GM18520 (cell line): ENCODE data around the gene CHAF1A.

Experiments
- ATAC-seq: cut with Tn5 transposase; IDR thresholded peaks from one replicate; pipeline ENCODE4 v1.9.1; 2021; ENCODE audit not compliant: unreplicated experiment

CHAF1A gene

DNA sequence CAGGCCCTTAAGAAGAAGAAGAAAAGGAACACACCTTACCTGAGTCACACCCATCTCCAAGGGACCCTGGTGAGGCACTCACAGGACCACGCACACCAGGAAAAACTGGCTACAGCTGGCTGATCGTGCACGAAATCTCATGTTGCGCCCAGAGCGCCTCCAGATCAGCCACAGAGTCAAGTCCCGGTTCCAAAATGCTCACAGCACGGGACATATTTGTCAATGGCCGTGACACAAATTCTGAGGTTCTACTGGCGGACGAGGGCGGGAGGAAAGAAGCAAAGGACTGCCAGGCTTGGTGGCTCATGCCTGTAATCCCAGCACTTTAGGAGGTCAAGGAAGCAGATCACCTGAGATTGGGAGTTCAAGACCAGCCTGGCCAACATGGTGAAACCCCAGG, 23.6 kb upstream of the CHAF1A start:
- no peak for ATAC-seq

DNA sequence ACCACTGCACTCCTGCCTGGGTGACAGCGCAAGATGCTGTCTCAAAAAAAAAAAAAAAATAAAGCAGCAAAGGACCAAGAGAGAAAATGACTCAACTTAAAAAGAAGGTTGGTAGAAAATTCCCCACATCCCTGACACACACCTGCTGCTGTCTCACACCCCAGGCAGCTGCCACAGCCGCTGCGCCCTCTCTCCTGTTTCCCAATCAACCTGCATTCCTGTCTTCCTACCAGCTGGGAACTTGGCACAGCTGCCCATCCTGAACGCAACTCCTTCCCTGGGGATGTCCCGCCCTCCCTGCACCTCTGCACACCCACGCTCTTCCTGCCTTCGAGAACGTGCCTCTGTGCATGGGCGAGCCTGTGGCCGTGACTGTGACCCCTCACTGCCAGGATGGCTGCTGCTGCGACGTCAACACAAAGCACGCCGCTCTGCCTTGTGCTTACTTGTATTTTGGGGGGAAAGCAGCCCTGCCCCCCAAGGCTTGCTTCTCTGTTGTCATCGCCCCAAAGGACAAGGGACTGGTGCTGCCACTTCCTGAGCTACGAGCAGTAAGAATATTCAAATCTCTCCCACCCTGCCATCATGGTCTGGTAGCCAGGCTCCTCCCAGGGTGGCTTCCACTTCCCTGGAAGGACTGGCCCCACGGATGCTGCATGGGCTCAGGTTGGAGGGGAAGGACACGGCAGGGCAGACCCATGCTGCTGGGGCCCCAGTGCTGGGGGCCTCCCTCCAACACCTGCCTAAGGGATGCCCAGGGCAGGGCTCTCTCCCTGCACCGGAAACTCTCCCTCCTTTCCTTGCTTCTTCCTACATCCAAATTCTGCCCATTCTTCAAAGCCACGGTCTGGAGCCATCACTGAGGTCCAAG, 22.8 kb upstream of the CHAF1A start:
- no peak for ATAC-seq

DNA sequence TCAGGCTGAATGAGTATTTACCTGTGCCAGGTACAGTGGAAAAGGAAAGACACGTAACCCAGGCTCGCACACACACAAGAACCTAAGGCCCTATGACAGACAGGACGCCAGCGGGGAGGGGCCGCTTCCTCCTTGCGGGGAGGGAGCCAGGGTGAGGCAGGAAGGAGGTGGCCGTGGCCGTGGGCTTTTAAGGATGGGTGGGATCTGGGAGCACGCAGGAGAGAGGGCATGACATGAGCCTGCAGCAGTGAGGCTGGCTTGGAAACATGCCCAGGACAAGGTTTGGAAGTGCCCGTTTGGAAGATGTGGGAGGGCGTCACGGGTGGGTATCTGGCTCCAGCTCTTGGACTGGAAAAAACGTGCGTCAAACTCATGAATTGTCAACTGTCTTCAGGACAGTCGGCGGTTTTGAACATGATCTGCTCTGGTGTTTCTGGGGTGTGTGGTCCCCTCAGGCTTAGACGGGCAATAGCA, 22.1 kb upstream of the CHAF1A start:
- ATAC-seq: no peak

DNA sequence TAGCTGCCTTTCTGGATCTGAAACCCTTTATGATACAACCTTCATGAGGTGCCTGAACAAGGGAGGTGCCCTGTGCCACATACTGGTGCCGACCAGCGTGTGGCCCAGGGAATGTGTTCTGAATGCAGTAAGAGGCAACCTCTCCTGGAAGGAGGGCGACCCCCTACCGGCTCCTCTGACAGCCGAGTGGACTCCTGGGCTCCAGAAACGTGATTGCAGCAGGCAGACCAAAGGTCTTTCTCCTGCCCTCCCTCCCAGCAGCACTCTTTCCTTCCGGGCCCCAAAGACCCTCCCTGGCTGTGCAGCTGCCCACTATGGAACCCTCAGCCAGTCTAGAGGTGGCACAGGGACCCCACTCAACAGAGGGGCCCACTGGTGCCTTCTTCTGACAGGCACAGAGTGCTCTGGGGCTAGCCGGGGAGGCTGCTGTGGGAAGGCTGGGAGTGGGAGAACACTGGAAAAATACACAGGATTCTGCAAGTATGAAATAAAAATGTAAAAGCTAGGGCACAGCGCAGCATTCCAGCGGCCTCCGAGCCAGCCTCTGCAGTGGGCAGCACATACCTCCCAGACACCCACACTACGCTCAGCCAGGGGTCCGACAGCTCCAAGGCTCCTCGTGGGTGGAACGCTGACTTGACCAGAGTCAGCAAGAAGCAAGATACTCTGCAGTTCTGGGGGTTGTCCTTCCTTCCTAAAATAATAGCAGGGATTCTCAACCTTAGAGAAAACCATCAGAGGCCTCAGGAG, 17.0 kb upstream of the CHAF1A start:
- no peak for ATAC-seq

DNA sequence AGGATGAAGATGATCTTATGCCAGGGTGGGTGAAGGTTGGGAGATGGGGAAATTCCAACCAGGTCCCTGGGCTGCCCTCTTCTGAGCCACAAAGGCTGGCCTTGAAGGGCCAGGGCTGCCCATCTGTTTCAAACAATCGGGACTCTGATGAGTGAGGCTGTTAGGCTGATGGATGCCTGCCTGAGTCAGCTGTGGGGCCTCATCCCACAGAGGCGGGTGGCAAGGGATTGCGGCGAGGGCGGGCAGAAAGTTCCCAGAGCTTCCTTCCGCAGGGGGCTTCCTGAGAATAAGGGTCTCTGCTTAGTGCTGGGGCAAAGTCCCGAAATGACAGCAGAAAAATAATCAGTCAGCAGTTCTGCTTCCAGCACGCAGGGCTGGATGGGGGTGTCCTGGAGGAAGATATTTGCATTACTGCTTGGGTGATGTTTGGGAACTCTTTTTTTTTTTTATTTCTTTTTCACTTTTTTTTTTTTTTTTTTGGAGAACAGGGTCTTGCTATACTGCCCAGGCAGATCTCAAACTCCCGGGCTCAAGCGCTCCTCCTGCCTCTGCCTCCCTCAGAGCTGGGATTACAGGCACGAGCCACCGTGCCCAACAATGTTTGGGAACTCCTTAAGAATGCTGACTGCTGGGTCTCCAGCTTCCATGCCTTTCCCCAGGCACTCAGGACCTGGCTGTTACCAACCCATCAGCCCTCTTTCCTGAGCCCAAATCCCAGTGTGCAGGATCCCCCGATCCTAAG, 16.2 kb upstream of the CHAF1A start:
- ATAC-seq: no peak

DNA sequence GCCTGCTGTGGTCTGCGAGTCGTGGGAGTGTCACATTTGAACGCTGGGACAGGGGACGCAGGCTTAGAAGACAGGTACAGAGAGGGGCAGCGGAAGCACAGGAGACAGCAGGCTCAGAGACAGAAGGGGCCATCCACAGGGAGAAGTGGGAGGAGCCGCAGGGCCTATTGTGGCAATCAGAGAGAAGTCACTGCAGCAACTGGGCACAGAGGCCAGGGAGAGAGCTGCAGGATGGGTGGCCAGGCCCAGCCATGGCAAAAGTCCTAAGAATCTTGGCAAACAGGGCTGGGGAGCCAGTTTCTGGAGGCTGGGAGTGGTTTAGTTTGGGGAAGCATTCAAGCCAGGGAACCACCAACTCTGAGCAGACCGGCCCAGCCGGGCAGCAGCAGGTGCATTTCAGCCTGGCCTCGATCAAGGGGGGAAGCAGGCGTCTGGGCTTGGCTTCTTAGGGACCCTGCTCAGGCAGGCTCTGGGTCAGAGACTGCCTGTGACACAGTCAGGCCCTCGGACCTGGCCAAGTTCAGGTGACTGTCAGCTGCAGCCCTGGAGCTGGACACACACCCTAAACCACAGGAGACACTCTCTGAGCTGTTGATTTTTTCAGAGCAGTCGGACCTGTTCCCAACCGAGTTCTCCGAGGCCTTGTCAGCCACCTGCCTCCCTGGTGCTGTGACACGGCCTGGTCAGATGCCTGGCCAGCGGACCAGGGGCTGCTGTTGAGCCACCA, 13.9 kb upstream of the CHAF1A start:
- no peak for ATAC-seq

DNA sequence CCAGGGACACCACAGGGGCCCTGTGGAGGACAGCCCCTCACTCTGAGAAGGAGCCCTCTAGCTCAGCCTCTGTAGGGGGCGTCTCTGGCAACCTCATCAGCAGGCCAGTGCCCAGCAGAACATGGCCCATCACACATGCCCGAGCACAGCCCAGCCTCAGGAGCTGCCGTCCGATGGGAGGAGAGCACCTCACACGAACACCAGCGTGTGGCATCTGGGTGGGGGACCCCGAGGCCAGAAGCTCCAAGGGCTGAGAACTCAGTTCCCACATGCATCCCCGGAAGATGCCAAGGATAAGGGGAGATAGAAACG, 13.4 kb upstream of the CHAF1A start:
- no peak for ATAC-seq

DNA sequence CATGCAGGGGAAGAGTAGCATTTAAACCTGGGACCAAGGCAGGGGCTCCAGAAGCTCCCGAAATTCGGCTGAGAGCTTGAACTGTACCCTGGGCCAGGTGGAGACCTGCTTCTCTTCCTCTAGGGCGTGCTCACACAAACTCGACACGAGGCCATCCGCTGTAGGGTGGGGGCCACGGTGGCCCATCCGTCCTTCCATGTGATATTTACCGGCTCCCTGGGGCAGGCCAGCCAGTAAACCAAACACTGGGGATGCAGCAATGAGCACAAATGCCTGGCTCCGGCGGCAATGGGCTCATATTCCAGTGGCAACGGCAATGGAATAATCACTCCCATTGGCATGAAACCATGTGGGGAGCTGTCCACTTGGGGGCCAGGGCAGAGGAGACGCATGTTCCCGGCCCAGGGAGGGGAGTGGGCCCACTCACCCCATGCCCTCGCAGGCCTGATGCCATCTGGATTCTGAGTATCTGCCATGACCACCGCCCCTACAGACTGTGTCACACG, 12.9 kb upstream of the CHAF1A start:
- ATAC-seq: no peak

DNA sequence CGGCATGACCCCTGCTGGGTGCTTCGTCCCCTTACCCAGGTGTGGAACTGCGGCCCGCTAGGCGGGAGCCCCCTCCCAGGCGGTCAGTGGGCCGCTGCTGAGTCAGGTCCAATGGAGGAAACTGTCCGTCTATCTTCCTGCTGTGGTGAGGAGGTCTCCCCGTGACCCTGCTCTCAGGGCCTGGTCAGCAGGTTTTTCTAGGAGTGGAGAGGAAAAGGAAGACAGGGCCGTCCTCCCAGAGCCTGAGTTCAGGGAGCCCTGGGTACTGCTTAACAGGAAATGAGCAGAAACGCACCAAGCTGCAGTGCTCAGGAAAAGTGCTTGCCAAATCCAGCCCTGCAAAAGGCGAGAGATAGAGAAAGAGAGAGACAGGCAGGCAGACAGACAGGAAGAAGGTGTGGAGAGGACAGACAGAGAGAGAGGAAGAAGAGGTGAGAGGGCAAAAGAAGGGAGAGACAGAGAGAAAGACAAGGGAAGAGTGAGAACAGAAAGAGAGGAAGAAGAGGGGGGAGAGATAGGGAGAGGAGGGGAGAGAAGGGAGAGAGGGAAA, 12.3 kb upstream of the CHAF1A start:
- no peak for ATAC-seq

DNA sequence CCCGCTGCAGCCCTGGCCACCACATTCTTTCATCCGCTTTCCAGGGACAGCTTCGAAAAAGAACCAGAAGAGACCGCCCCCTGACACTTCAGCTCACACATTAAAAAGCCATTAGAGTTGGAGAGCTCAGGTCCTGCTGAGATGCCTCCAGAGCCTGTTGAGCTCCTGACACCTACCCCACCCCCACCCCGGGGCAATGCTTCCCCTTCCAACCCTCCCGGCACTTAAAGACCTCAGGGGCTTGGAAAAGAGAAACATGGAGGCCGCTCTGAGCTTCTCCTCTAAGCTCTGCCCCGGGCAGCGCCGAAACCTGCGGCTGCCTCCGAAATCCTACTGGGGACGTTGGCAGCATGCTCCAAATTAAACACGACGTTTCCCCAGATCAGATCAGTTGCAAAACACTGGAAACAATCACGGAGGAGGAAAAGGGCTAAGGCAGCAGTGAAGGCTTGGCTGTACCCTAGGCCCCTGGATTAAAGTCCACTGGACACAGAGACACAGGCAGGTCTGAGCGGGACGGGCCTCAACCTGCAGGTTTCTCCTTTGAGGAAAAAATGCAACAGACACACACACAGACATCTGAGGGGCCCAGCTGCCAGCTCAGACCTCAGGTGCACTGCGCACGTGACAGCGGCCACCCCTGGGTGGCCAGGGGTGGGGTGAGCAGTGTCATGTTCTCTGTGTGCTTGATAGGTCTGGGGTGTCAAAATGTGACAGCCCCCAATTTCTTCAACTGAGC, 11.7 kb upstream of the CHAF1A start:
- no peak for ATAC-seq

DNA sequence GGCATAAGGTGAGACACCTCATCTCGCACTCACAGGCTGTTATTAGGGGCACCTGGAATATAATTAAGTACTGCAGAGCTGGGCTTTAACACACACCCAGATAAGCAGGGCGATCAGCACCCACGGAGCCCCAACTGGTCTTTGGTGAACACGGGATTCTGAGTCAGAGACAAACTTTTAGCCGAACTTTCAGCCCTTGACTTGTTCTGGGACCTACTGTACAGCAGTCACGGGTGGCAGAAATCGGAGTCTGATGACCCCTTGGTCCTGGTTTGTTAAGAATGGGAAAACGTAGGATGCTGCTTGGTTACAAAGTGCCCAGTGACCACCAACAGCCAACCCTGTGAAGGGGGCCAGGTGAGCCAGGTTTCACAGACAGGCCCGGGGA, 11.1 kb upstream of the CHAF1A start:
- no peak for ATAC-seq

DNA sequence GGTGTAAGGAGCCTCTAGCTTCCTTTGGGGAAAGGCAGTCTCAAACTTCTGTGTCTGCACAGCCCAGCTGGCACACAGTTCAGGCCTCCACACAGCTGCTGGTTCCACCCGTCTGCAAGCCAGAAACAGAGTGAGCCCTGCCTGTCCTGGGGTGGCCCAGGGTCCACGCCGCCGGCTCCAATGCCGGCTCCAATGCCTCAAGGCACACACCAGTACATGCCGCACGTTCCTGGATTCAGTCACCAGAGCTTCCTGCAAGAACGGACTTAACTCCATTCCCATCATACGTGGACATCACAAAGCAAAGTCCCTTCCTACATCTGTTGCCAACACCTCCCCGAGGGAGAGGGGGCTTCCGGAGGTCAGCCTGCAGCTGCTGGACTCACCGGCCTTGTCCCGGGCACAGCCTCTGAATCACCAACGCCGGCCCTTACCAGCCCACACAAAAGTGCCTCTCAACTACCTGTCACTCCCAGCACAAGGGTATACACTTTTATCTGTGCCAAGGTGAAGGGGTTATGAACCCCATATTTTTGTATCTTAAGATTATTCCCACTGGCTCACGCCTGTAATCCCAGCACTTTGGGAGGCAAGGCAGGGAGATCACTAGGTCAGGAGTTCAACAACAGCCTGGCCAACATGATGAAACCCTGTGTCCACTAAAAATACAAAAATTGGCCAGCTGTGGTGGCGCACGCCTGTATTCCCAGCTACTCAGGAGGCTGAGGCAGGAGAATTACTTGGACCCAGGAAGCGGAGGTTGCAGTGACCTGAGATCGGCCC, 10.5 kb upstream of the CHAF1A start:
- ATAC-seq: no peak

DNA sequence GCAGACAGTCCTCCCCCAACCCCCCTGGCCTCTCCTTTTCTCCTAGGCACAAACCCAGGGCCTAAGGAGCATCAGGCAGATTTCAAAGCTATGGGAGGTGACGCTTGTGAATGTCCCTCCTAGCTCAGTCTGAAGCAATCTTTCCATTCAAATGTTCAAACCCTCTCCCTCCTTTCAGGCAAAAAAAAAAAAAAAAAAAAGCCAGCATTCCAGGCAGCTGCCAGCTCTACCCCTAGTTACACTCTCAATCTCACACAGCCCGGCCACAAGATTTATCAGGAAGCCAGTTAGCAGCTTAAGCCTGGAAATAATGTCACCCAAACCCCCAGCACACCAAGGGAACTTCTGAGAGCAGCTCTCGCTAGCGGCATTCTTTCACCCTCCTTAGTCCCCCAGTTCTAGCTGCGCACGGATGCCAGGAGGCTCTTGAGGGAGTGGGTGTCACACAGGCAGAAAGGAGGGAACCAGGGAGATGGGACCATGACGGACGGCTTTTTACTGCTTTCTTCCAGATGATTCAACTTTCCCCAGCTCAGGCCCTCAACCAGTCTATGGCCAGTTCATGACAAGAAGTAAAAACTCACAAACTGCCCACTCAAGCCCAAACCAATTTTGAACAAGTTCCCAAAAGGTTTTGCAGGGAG, 8.4 kb upstream of the CHAF1A start:
- ATAC-seq: no peak

DNA sequence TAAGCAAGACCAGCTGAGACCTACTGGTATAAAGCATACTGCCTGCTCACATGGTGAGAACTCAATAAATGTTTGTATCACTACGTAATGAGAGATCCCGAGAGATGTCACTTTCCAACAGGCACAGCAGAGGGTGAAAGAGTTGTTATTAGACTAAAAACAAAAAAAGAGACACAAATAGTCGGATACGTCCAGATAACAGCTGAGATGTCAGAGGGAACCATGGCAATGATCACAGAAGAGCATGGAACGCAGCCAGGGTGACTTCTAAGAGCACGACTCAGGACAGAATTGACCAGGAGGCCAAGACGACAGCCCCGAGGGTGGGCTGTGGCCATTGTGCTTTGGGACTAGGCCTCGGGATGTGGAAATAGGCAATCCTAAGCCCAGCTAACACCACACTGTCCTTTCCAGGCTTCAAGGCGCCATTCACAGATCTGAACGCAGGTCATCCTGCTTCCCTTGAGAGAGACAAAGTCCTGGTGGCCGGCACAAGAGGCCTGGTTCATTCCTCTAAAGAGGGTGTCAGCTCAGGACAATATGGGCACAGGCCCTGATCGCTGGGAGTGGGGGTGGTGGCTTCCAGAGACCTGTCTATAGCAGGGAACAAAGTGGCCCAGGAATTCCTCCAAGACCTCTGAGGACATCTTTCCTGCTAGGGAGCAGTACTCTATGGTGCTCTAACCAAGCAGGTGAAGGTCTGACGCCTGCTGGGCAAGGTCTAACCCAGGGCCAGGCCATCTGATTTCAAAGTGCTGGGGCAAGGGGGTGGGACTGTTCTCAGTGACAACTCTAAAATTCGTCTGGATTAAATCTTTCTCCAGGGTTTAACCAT, 5.3 kb upstream of the CHAF1A start:
- ATAC-seq: no peak

DNA sequence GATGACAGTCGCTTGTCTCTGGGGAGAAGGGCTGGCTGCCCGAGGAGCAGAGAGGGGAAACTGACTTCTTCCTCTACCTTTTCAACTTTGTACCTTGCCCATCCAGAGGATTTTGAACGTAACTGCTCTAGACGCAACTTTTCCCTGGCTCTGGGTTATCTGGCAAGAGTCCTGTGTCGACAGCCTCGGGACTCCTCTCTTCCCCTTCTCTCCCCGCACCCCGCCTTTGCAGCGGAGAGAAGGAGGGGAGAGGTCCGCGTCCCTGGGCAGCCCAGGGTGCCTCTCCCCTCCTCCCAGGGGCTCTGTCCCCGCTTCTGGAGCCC, 2.7 kb upstream of the CHAF1A start:
- no peak for ATAC-seq

DNA sequence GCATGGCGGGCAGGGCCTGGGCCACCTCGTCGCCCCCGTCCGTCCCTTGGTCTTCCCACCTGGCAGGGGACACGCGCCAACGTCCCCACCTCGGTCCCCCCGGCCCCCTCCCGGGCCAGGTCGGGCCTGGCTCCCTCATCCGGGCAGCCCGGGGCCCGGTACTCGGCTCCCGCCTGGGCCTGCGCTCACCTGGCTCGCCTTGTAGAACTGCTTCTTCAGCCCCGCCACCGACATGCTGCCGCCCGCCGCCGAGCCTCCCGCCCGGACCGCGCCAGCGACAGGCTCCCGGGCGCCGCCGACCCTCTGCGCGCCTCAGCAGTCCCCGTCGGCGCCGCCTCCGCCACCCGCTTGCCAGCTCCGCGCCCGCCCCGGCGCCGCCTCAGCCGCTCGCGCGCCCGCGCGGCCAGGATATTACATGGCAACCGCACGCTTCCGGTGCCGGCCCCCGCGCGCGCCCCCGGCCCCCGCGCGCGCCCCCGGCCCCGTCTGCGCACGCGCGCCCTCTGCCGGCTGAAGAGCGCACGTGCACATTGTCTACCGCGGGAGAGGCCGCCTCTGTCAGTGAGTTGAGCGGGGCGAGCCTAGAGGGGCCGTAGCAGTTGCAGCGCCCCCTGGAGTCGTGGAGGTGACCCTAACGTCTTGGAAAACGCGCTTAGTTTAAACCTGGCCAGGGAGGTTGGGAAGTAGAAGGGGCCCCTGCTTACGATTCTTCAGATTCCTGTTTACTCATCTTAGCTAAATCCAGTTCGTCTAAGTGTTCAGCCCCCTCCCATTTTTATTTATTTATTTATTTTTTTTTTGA, 2.1 kb upstream of the CHAF1A start, which contains the start of gene SH3GL1:
Gene SH3GL1, minus strand, starts transcription at position 413 of the 802 bp plus-strand sequence. Its CDS starts 179 bp downstream, at position 234.
- ATAC-seq: peak; percentile 48

DNA sequence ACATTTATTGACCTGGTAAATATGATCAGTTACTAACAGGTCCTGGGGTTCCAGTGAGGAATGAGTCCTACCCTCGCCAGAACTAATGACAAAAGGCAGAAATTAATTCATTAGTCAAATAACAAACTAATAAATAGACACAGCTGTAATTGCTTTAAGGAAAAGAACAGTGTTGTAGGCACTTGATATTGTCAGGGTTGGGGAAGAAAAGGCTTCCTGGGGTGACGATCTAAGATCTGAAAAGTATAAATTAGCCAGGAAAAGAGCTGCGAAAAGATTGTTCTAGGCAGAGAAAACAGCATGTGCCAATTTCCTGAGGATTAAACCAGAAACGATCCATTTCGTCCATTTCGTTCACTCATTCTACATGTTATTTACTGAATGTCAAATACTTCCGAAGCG, 670 bp upstream of the CHAF1A start:
- no peak for ATAC-seq
